Uterus (tissue), 2 donors: ENCODE measurements around the gene HPSE.
A peak's percentile ranks its signal among the peaks of the same experiment; 100 is the strongest.

ENCODE experiments used
- CTCF ChIP-seq, 4 experiments: fragments of 200-600 bp in 2 of 4; fragments of 450-650 bp in 2 of 4; sonication (generic) in 2 of 4; IDR thresholded peaks; one replicate each; pipeline ENCODE4 v1.5.1; 2016 to 2019; ENCODE audit warnings: antibody characterized with exemption in 4 of 4, mild to moderate bottlenecking in 2 of 4, moderate library complexity in 1 of 4
- POLR2A ChIP-seq, 2 donors: fragments of 450-650 bp; IDR thresholded peaks; one replicate each; pipeline ENCODE4 v1.6.1; 2016; ENCODE audit warnings: antibody characterized with exemption in 2 of 2, mild to moderate bottlenecking in 1 of 2, moderate library complexity in 1 of 2

GRCh38 chr4:83284193-83285054, 50.2 kb downstream of the HPSE start, which contains the start of gene COQ2:
- peak; percentile 27 to 67 (median 45) for TF ChIP-seq CTCF (IDR thresholded peaks at IDR 0.05)
- TF ChIP-seq POLR2A (IDR thresholded peaks at IDR 0.05), result peak; percentile 53 to 80
